ENCODE data around the gene OBI1.

GRCh38 chr13:78592584-78592983 is 66.4 kb downstream of the OBI1 start:
- no peak for TF ChIP-seq ZBTB7A (tag by site-specific recombination; IDR thresholded peaks at IDR 0.05; ENCODE audit: low read depth)
- no peak for TF ChIP-seq ZNF274 (IDR thresholded peaks at IDR 0.05; ENCODE audit: low read length)
- no peak for TF ChIP-seq ZNF274 (tag by site-specific recombination; IDR thresholded peaks at IDR 0.05; ENCODE audit: borderline replicate concordance)
- TF ChIP-seq ZSCAN23 (tag by site-specific recombination; IDR thresholded peaks at IDR 0.05), result no peak
- no peak for TF ChIP-seq SETDB1 (IDR thresholded peaks at IDR 0.05; ENCODE audit: insufficient read length, low read length)
- TF ChIP-seq, protein P1, sequence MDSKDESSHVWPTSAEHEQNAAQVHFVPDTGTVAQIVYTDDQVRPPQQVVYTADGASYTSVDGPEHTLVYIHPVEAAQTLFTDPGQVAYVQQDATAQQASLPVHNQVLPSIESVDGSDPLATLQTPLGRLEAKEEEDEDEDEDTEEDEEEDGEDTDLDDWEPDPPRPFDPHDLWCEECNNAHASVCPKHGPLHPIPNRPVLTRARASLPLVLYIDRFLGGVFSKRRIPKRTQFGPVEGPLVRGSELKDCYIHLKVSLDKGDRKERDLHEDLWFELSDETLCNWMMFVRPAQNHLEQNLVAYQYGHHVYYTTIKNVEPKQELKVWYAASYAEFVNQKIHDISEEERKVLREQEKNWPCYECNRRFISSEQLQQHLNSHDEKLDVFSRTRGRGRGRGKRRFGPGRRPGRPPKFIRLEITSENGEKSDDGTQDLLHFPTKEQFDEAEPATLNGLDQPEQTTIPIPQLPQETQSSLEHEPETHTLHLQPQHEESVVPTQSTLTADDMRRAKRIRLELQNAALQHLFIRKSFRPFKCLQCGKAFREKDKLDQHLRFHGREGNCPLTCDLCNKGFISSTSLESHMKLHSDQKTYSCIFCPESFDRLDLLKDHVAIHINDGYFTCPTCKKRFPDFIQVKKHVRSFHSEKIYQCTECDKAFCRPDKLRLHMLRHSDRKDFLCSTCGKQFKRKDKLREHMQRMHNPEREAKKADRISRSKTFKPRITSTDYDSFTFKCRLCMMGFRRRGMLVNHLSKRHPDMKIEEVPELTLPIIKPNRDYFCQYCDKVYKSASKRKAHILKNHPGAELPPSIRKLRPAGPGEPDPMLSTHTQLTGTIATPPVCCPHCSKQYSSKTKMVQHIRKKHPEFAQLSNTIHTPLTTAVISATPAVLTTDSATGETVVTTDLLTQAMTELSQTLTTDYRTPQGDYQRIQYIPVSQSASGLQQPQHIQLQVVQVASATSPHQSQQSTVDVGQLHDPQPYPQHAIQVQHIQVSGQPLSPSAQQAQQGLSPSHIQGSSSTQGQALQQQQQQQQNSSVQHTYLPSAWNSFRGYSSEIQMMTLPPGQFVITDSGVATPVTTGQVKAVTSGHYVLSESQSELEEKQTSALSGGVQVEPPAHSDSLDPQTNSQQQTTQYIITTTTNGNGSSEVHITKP (tag by site-specific recombination; IDR thresholded peaks at IDR 0.05), result no peak
- no peak for TF ChIP-seq ZNF549 (tag by site-specific recombination; IDR thresholded peaks at IDR 0.05)
- no peak for TF ChIP-seq REST (tag by site-specific recombination; IDR thresholded peaks at IDR 0.05)
- TF ChIP-seq CTCF (tag by site-specific recombination; IDR thresholded peaks at IDR 0.05), result no peak
- TF ChIP-seq ZNF211 (tag by site-specific recombination; IDR thresholded peaks at IDR 0.05; ENCODE audit: low read depth), result no peak
- no peak for TF ChIP-seq ZNF701 (tag by site-specific recombination; IDR thresholded peaks at IDR 0.05)
